Liver (tissue), 3 donors: ENCODE data around the gene RBPJ.

Source experiments
- EGR1 ChIP-seq, 2 donors: IDR thresholded peaks; 2 replicates each; pipeline ENCODE4 v1.6.1; 2016 to 2018; ENCODE audit warnings: antibody characterized with exemption in 2 of 2, low read depth in 2 of 2
- FOXA1 ChIP-seq: IDR thresholded peaks from 2 replicates; pipeline ENCODE4 v1.6.1; 2016; ENCODE audit warnings: antibody characterized with exemption
- GABPA ChIP-seq, 2 donors: IDR thresholded peaks in 1 of 2; conservative IDR thresholded peaks in 1 of 2; 2 replicates each; pipeline ENCODE4 v1.6.1; 2016; ENCODE audit warnings: antibody characterized with exemption in 2 of 2, mild to moderate bottlenecking in 1 of 2, moderate library complexity in 1 of 2
- HNF4A ChIP-seq, 2 donors: conservative IDR thresholded peaks; 2 replicates each; pipeline ENCODE4 v1.6.1; 2016; ENCODE audit warnings: antibody characterized with exemption in 2 of 2, mild to moderate bottlenecking in 2 of 2
- HNF4G ChIP-seq: IDR thresholded peaks from 2 replicates; pipeline ENCODE4 v1.6.1; 2016; ENCODE audit warnings: antibody characterized with exemption
- JUND ChIP-seq, 2 donors: IDR thresholded peaks; 2 replicates each; pipeline ENCODE4 v1.6.1; 2016; ENCODE audit warnings: antibody characterized with exemption in 2 of 2
- MAX ChIP-seq: IDR thresholded peaks from 2 replicates; pipeline ENCODE4 v1.6.1; 2016; ENCODE audit warnings: antibody characterized with exemption
- RAD21 ChIP-seq, 2 donors: IDR thresholded peaks; 2 replicates each; pipeline ENCODE4 v1.6.1; 2016; ENCODE audit warnings: antibody characterized with exemption in 2 of 2, mild to moderate bottlenecking in 2 of 2
- SP1 ChIP-seq: IDR thresholded peaks from 2 replicates; pipeline ENCODE4 v1.6.1; 2018; ENCODE audit warnings: antibody characterized with exemption, mild to moderate bottlenecking
- TAF1 ChIP-seq: conservative IDR thresholded peaks from 2 replicates; pipeline ENCODE4 v1.6.1; 2016; ENCODE audit warnings: antibody characterized with exemption, mild to moderate bottlenecking
- YY1 ChIP-seq: IDR thresholded peaks from 2 replicates; pipeline ENCODE4 v1.6.1; 2016; ENCODE audit warnings: antibody characterized with exemption, mild to moderate bottlenecking
- TF ChIP-seq, protein P1 (sequence below): fragments of 150-350 bp; IDR thresholded peaks from 2 replicates; pipeline ENCODE4 v1.5.1; 2017; ENCODE audit warnings: improper control_type of control experiment, low read depth, low read length; ENCODE audit not compliant: missing input control
- TF ChIP-seq, protein P2 (sequence below): IDR thresholded peaks from 2 replicates; pipeline ENCODE4 v1.6.1; 2016; ENCODE audit warnings: antibody characterized with exemption, mild to moderate bottlenecking
- donor health status: healthy.
- donor health status: healthy.

DNA sequence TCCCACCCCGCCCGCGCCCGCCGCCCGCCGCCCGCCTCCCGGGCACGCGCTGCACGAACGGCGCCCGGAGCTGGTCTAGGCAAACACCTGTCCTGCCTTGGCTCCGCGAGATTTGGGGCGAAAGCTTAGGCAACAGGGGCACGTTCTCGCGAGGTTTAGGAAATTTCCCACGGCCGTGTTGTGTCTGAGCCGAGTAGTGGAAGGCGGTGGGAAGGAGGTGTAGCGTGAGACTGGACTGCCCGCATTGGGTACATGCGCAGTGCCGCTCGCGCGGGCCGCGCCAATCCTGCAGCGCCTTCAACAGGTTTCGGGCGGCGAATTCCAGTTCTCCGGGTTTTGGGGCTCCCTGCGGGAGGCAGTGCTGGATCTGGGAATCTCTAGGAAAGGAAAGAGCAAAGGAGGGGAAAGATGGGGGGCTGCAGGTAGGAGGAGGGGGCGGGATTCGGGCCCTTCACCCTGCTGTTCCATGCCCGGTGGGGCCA lies 1.3 kb upstream of the RBPJ start:
- TF ChIP-seq, protein P1, sequence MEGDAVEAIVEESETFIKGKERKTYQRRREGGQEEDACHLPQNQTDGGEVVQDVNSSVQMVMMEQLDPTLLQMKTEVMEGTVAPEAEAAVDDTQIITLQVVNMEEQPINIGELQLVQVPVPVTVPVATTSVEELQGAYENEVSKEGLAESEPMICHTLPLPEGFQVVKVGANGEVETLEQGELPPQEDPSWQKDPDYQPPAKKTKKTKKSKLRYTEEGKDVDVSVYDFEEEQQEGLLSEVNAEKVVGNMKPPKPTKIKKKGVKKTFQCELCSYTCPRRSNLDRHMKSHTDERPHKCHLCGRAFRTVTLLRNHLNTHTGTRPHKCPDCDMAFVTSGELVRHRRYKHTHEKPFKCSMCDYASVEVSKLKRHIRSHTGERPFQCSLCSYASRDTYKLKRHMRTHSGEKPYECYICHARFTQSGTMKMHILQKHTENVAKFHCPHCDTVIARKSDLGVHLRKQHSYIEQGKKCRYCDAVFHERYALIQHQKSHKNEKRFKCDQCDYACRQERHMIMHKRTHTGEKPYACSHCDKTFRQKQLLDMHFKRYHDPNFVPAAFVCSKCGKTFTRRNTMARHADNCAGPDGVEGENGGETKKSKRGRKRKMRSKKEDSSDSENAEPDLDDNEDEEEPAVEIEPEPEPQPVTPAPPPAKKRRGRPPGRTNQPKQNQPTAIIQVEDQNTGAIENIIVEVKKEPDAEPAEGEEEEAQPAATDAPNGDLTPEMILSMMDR: no peak
- peak; percentile 22 for TF ChIP-seq MAX
- TF ChIP-seq, protein P2, sequence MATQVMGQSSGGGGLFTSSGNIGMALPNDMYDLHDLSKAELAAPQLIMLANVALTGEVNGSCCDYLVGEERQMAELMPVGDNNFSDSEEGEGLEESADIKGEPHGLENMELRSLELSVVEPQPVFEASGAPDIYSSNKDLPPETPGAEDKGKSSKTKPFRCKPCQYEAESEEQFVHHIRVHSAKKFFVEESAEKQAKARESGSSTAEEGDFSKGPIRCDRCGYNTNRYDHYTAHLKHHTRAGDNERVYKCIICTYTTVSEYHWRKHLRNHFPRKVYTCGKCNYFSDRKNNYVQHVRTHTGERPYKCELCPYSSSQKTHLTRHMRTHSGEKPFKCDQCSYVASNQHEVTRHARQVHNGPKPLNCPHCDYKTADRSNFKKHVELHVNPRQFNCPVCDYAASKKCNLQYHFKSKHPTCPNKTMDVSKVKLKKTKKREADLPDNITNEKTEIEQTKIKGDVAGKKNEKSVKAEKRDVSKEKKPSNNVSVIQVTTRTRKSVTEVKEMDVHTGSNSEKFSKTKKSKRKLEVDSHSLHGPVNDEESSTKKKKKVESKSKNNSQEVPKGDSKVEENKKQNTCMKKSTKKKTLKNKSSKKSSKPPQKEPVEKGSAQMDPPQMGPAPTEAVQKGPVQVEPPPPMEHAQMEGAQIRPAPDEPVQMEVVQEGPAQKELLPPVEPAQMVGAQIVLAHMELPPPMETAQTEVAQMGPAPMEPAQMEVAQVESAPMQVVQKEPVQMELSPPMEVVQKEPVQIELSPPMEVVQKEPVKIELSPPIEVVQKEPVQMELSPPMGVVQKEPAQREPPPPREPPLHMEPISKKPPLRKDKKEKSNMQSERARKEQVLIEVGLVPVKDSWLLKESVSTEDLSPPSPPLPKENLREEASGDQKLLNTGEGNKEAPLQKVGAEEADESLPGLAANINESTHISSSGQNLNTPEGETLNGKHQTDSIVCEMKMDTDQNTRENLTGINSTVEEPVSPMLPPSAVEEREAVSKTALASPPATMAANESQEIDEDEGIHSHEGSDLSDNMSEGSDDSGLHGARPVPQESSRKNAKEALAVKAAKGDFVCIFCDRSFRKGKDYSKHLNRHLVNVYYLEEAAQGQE: no peak
- peak; percentile 57 for TF ChIP-seq YY1
- no peak for TF ChIP-seq TAF1
- no peak for TF ChIP-seq GABPA (IDR thresholded peaks at IDR 0.05 in 1 of 2, conservative IDR thresholded peaks at IDR 0.05 in 1 of 2)
- peak; percentile 60 for TF ChIP-seq FOXA1
- TF ChIP-seq RAD21 (IDR thresholded peaks at IDR 0.05): peak in 1 of 2 donors; percentile 21
- TF ChIP-seq SP1: peak; percentile 54
- no peak for TF ChIP-seq HNF4G
- TF ChIP-seq EGR1 (IDR thresholded peaks at IDR 0.05; ENCODE audit: low read depth in 2 of 2): no peak
- peak in 1 of 2 donors; percentile 37 for TF ChIP-seq HNF4A (conservative IDR thresholded peaks at IDR 0.05)
- no peak for TF ChIP-seq JUND (IDR thresholded peaks at IDR 0.05)
